HUES64 (cell line): ENCODE results near the gene C22orf39.

Source experiments
- H3K27ac ChIP-seq: 2 replicates; pipeline ENCODE4 v1.7.0; 2013; ENCODE audit warnings: low read depth, low read length, inconsistent platforms
- H3K27me3 ChIP-seq: 2 replicates; pipeline ENCODE4 v1.6.1; 2013; ENCODE audit warnings: mild to moderate bottlenecking, low read length; ENCODE audit not compliant: insufficient read depth
- H3K36me3 ChIP-seq: 2 replicates; pipeline ENCODE4 v1.6.1; 2013; ENCODE audit warnings: mild to moderate bottlenecking, low read length; ENCODE audit not compliant: insufficient read depth
- H3K4me1 ChIP-seq: 2 replicates; pipeline ENCODE4 v1.6.1; 2013; ENCODE audit warnings: mild to moderate bottlenecking, low read length, moderate library complexity; ENCODE audit not compliant: insufficient read depth
- H3K4me3 ChIP-seq: 2 replicates; pipeline ENCODE4 v1.5.1; 2013; ENCODE audit warnings: mild to moderate bottlenecking, low read length, moderate library complexity
- H3K9ac ChIP-seq: 2 replicates; pipeline ENCODE4 v1.6.1; 2013; ENCODE audit warnings: mild to moderate bottlenecking, low read depth, low read length
- H3K9me3 ChIP-seq: 2 replicates; pipeline ENCODE4 v1.6.1; 2013; ENCODE audit warnings: low read depth, low read length; ENCODE audit not compliant: insufficient read depth
- WGBS: fragments of 150-250, 120-280 bp; methylation state at CpG from one replicate; pipeline ENCODE4 v1.1.7; 2013; ENCODE audit warnings: missing lambda C conversion rate; 5-methylcytosine and 5-hydroxymethylcytosine counted together

Gene C22orf39

DNA sequence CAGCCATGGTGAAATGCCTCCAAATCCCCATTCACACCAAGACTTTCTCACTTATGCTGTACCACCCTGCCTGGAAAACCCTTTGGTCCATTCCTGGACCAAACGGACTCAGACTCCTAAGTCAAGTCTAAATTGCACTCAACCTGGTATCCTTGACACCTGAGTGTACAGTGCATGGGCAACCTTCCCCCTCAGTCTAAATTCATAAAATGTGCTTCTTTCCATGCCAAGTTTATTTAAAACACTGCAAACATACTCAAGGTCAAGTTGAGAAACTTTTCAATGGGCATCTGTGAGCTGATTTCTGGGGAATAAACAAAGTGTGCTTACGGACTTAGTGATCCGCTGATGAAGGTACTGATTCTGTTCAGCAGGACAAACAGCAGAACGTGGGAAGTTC lies 42.4 kb downstream of the C22orf39 start:
- Histone ChIP-seq H3K4me3 (no peak overlapping the region), H3K9ac (no peak overlapping the region), H3K9me3 (no peaks in the 10 kb centered on the region), H3K4me1 (no peaks in the 10 kb centered on the region), H3K27me3 (no peaks in the 10 kb centered on the region), H3K27ac (no peak overlapping the region), H3K36me3 (peaks cover 94% of the 10 kb centered on the region)
- WGBS, result 96% methylated on average over 3 of the region's 4 CpGs

DNA sequence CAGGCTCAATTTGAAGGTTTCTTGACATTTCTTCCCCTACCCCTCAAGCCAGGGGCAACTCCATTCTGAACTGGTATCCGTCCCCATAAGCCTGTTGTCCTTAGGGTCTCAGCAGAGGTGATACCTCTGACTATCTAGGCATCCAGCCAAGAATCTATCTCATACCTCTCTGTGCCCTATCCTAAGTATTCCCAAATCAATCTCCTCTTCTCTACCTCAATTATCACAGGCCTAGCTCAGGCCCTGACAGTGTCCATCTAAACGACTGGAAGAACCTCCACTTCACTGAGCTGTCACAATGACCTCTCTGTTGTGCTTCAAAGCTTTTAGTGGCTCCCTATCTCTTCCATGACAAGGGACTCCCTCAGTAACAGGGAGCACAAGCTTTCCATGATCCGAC lies 42.8 kb downstream of the C22orf39 start:
- no peak overlapping the region for H3K9ac ChIP-seq
- peaks cover 93% of the 10 kb centered on the region for H3K36me3 ChIP-seq
- 92% methylated on average over 3 of the region's 3 CpGs for WGBS
- no peaks in the 10 kb centered on the region for H3K4me1 ChIP-seq
- no peak overlapping the region for H3K27ac ChIP-seq
- no peaks in the 10 kb centered on the region for H3K9me3 ChIP-seq
- H3K4me3 ChIP-seq, result no peak overlapping the region
- no peaks in the 10 kb centered on the region for H3K27me3 ChIP-seq

DNA sequence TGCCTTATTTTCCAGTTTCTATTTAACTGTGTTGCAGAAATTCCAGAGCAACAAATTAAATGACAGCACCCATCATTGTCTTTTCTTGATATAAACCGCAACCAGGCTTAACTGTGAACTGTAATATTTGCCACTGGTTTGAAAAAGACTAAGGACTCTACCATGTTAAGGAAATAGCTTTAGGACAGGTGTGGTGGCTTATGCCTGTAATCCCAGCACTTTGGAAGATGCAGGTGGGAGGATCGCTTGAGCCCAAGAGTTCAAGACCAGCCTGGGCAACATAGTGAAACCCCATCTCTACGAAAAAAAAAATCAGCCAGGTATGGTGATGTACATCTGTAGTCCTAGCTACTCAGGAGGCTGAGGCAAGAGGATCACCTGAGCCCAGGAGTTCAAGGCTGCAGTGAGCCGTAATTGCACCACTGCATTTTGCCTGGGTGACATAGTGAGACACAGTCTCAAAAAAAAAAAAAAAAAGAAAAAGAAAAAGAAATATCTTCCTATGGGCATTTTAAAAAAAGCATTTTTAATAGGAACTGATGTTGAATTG lies 44.8 kb downstream of the C22orf39 start:
- no peak overlapping the region for H3K27ac ChIP-seq
- no peak overlapping the region for H3K4me3 ChIP-seq
- no peaks in the 10 kb centered on the region for H3K27me3 ChIP-seq
- over 99% methylated on average over 4 of the region's 4 CpGs for WGBS
- H3K4me1 ChIP-seq, result no peaks in the 10 kb centered on the region
- no peaks in the 10 kb centered on the region for H3K9me3 ChIP-seq
- H3K36me3 ChIP-seq, result peaks cover 93% of the 10 kb centered on the region
- no peak overlapping the region for H3K9ac ChIP-seq

DNA sequence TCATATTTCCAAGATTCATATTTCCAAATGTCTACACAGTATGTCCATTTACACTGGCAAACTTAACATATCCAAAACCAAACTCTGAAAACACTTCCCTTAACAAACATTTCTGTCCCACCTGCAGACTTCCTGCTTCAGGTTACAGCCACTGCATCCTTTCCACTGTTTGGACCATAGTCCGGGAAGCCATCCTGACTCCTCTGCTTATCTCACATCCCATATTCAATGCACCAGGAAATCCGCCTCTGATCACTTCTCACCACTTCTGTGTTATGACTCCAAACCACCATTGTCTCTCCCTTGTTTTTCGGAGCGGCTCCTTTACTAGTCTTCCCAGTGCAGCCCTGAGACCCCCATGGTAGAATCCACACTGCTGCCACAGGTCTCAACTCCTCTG lies 46.0 kb downstream of the C22orf39 start:
- Histone ChIP-seq H3K36me3 (peaks cover 93% of the 10 kb centered on the region), H3K9ac (no peak overlapping the region), H3K27ac (no peak overlapping the region), H3K27me3 (no peaks in the 10 kb centered on the region), H3K4me3 (no peak overlapping the region), H3K4me1 (no peaks in the 10 kb centered on the region), H3K9me3 (no peaks in the 10 kb centered on the region)
- 96% methylated on average over 4 of the region's 4 CpGs for WGBS

DNA sequence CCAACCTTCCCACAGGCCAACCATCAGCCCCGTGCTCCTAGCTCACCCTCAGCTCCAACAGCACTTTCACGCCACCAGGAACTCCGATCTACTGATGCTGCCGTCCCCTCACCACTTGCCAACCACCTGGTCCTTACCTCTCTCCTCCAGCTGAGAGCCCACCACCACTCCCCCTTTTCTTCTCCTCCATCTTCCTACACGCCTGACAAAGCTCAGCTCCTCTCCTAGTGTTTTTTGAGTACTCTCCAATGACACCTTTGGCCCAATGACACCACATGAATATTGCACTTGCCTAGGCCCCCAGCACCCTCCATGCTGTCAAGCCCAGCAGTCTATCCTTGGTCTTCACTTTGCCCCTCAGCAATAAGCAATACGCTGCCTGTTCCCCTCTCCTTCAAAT lies 46.6 kb downstream of the C22orf39 start:
- 93% methylated on average over 6 of the region's 6 CpGs for WGBS
- Histone ChIP-seq H3K9me3 (no peaks in the 10 kb centered on the region), H3K9ac (no peak overlapping the region), H3K27me3 (no peaks in the 10 kb centered on the region), H3K4me1 (no peaks in the 10 kb centered on the region), H3K27ac (no peak overlapping the region), H3K4me3 (no peak overlapping the region), H3K36me3 (peaks cover 92% of the 10 kb centered on the region)

DNA sequence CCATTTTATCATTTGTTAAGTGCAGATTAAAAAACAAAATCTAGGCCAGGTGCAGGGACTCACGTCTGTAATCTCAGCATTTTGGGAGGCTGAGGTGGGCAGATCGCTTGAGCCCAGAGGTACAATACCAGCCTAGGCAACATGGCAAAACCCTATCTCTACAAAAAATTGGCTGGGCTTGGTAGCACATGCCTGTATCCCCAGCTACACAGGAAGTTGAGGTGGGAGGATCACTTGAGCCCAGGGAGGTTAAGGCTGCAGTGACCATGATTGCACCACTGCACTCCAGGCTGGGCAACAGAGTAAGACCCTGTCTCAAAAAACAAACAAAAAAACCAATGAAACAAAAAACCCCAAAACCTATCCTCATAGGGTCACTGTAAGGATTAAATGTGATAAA lies 48.9 kb downstream of the C22orf39 start:
- H3K4me1 ChIP-seq, result no peaks in the 10 kb centered on the region
- H3K4me3 ChIP-seq, result no peak overlapping the region
- 98% methylated on average over 2 of the region's 2 CpGs for WGBS
- no peaks in the 10 kb centered on the region for H3K27me3 ChIP-seq
- no peak overlapping the region for H3K9ac ChIP-seq
- H3K36me3 ChIP-seq, result peaks cover 92% of the 10 kb centered on the region
- no peaks in the 10 kb centered on the region for H3K9me3 ChIP-seq
- H3K27ac ChIP-seq, result no peak overlapping the region

DNA sequence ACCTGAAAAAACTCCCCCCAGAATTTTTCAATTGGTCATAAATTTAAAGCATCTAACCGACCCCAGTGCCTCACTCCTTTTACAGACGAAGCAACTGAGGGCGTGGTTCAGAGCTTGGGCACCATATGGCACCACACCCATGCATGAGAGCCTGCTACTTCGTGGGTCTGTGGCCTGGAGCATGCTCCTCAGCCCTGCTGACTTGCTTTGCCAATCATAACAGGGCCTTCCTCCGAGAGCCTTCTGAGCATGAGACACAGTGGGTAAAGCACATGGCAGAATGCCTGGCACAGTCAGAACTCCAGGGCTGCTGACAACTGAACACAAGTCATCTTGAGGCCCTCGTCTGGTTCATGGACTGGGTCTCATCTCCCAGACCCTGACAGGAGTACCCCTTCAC lies 49.3 kb downstream of the C22orf39 start:
- no peak overlapping the region for H3K27ac ChIP-seq
- H3K36me3 ChIP-seq, result peaks cover 92% of the 10 kb centered on the region
- H3K27me3 ChIP-seq, result no peaks in the 10 kb centered on the region
- H3K9ac ChIP-seq, result no peak overlapping the region
- 92% methylated on average over 6 of the region's 6 CpGs for WGBS
- no peak overlapping the region for H3K4me3 ChIP-seq
- H3K9me3 ChIP-seq, result no peaks in the 10 kb centered on the region
- H3K4me1 ChIP-seq, result no peaks in the 10 kb centered on the region

DNA sequence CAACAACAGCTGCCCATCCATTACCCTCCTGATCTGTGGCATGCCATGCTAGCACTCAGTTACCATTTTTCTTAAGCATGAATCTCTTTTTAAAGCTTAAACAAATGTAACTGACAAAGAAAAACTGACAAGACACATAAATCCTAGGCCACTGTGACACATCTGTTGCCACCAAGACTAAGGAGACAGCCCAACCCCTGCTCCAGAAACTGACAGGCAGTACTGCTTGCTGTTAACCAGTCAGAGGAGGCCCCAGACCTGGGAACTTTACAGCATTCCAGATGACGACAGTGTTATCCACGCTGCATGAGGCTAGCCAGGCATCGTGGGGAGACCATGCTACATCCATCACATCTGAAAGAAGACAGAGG lies 49.8 kb downstream of the C22orf39 start:
- H3K27ac ChIP-seq, result no peak overlapping the region
- H3K4me3 ChIP-seq, result no peak overlapping the region
- no peak overlapping the region for H3K9ac ChIP-seq
- WGBS, result 97% methylated on average over 3 of the region's 3 CpGs
- H3K27me3 ChIP-seq, result no peaks in the 10 kb centered on the region
- no peaks in the 10 kb centered on the region for H3K9me3 ChIP-seq
- H3K36me3 ChIP-seq, result peaks cover 94% of the 10 kb centered on the region
- H3K4me1 ChIP-seq, result no peaks in the 10 kb centered on the region

DNA sequence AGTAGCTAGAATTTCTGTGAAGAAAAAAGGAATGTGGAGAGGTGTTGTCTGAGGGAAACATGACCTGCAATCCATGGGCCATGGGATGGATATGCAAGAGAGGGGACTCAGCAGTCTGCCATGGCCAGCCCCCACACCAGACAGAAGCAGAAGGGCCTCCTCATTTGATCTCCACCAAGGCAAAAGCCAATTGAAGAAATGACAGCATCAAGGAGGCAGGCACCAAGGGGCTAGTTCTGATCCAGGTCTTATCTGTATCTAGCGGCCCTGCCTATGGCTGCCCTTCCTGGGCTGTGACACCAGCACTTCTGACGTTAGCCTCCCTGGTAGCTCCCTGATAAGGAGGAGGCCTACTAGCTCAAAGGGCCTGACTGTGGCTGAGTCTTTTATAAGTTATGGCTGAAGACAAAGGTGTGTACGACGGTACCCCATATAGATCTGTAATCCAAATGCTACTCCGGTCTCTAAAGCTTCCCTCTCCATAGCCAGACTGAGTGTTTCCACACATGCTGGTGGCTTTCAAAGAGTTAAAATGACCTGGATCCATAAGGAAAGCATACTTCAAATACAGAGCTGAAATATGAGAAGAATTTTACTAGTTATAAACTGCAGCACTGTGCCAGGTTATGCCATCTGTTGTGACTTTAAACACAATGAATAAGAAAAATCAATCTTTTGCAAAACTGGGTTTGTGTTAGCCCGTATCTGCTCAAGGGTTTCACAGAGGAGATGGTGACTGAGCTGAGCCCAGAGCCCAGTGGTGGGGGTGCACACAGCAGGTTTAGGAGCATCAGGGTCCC lies 50.4 kb downstream of the C22orf39 start:
- Histone ChIP-seq H3K4me3 (no peak overlapping the region), H3K27me3 (no peaks in the 10 kb centered on the region), H3K36me3 (peaks cover 94% of the 10 kb centered on the region), H3K9me3 (no peaks in the 10 kb centered on the region), H3K27ac (no peak overlapping the region), H3K9ac (no peak overlapping the region), H3K4me1 (no peaks in the 10 kb centered on the region)
- 95% methylated on average over 6 of the region's 6 CpGs for WGBS

DNA sequence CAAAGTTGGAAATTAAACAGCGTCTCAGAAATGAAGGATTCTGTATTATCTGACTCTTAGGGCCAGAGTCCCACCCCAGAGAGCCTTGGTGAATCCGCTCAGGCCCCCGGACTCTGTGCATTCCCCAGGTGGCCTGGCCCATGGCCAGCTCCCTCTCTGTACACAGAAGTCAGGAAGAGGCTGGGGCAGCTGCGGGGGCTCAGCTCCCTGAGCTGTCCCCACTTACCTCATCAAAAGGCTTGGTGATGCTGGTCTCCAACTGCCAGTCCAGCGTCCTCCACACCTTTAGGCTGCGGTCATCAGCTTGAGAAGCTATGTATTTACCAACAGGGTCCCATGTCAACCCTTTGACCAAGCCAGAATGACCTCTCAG lies 51.0 kb downstream of the C22orf39 start:
- no peaks in the 10 kb centered on the region for H3K27me3 ChIP-seq
- 97% methylated on average over 6 of the region's 6 CpGs for WGBS
- peaks cover 94% of the 10 kb centered on the region for H3K36me3 ChIP-seq
- H3K4me3 ChIP-seq, result no peak overlapping the region
- H3K4me1 ChIP-seq, result no peaks in the 10 kb centered on the region
- no peaks in the 10 kb centered on the region for H3K9me3 ChIP-seq
- H3K9ac ChIP-seq, result no peak overlapping the region
- no peak overlapping the region for H3K27ac ChIP-seq

DNA sequence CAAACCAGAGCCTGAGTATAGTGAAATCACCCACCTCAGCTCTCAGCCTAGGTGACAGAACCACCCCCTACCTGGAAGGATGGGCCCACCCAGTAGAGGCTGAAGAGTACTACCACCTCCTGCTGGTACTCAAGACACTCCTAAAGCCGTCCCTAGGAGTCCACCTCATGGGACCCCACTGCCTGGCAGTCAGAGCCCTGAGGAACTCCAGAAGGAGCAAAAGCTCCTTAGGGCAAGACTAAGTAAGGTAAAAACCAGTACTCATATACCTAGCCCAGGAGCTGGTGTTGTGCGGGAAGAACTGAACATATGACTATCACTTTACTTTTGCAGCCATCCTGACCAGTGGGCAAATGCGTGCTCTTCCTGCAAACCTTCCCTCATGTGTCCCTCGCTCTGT lies 52.2 kb downstream of the C22orf39 start:
- no peaks in the 10 kb centered on the region for H3K9me3 ChIP-seq
- WGBS, result 97% methylated on average over 4 of the region's 4 CpGs
- H3K27ac ChIP-seq, result no peak overlapping the region
- H3K4me1 ChIP-seq, result no peaks in the 10 kb centered on the region
- H3K27me3 ChIP-seq, result no peaks in the 10 kb centered on the region
- H3K9ac ChIP-seq, result no peak overlapping the region
- H3K36me3 ChIP-seq, result peaks cover 92% of the 10 kb centered on the region
- no peak overlapping the region for H3K4me3 ChIP-seq
